GM19239 (cell line): ENCODE measurements around the gene LMBRD2.

Experiments used
- DNase-seq: peaks from one replicate; pipeline ENCODE4 v3.0.0; 2011; ENCODE audit warnings: low spot score; ENCODE audit not compliant: insufficient read length
- FAIRE-seq: peaks from 2 replicates; lab custom pipeline; 2011; peaks lifted over from hg19 to GRCh38; lab: Jason Lieb, UNC

The LMBRD2 gene

GRCh38 chr5:36125868-36126267, 25.8 kb downstream of the LMBRD2 start:
- DNase-seq (no peak), FAIRE-seq (no peak)

- no peak for FAIRE-seq
- DNase-seq = no peak
Measured at GRCh38 chr5:36111238-36111637, 40.4 kb downstream of the LMBRD2 start.

GRCh38 chr5:36108758-36109460, 42.8 kb downstream of the LMBRD2 start:
- no peak for FAIRE-seq
- no peak for DNase-seq

GRCh38 chr5:36105819-36106218, 45.9 kb downstream of the LMBRD2 start:
- no peak for FAIRE-seq
- no peak for DNase-seq

GRCh38 chr5:36099748-36100147, 51.9 kb downstream of the LMBRD2 start:
- DNase-seq = no peak
- no peak for FAIRE-seq

GRCh38 chr5:36096486-36096885, 55.2 kb downstream of the LMBRD2 start:
- DNase-seq (no peak), FAIRE-seq (no peak)

GRCh38 chr5:36089989-36090388, 61.7 kb downstream of the LMBRD2 start:
- no peak for DNase-seq
- no peak for FAIRE-seq

GRCh38 chr5:36079200-36079781, 72.4 kb downstream of the LMBRD2 start:
- DNase-seq = peak; percentile 56
- peak; percentile 90 for FAIRE-seq

GRCh38 chr5:36078430-36078829, 73.3 kb downstream of the LMBRD2 start:
- DNase-seq = no peak
- FAIRE-seq = no peak

- DNase-seq = no peak
Measured at GRCh38 chr5:36073595-36074216, 78.0 kb downstream of the LMBRD2 start.

GRCh38 chr5:36070687-36071571, 80.8 kb downstream of the LMBRD2 start:
- peak; percentile 57 for FAIRE-seq
- DNase-seq = no peak

More at GRCh38 chr5:36073595-36074216, 78.0 kb downstream of the LMBRD2 start:
- no peak for FAIRE-seq

GRCh38 chr5:36068751-36069281, 82.9 kb downstream of the LMBRD2 start:
- no peak for FAIRE-seq
- DNase-seq = no peak

- DNase-seq (no peak), FAIRE-seq (no peak)
Measured at GRCh38 chr5:36066540-36067210, 85.0 kb downstream of the LMBRD2 start, which contains the start of gene UGT3A2. Gene UGT3A2, minus strand, starts transcription at chr5:36066882. Its CDS starts 93 bp downstream, at chr5:36066789.

- DNase-seq = no peak
- no peak for FAIRE-seq
Measured at GRCh38 chr5:36066001-36066539, 85.6 kb downstream of the LMBRD2 start.

GRCh38 chr5:36060420-36060887, 91.2 kb downstream of the LMBRD2 start:
- FAIRE-seq = no peak
- no peak for DNase-seq

GRCh38 chr5:36059571-36060419, 91.9 kb downstream of the LMBRD2 start:
- FAIRE-seq (no peak), DNase-seq (no peak)

- DNase-seq = no peak
- no peak for FAIRE-seq
Measured at GRCh38 chr5:36058776-36059175, 92.9 kb downstream of the LMBRD2 start.

GRCh38 chr5:36057386-36057785, 94.3 kb downstream of the LMBRD2 start:
- FAIRE-seq (no peak), DNase-seq (no peak)
